Activated CD8-positive, alpha-beta memory T cell treated with anti-CD3 and anti-CD28 coated beads, Interleukin-2, amount 50 U/mL, for 1 hour (primary cell): ENCODE data around the gene PTPRT.

Experiments
- DNase-seq: peaks from one replicate; pipeline ENCODE4 v3.0.0-alpha.2; 2020; ENCODE audit errors: extremely low read depth

The PTPRT gene

GRCh38 chr20:42634156-42634555, 555.5 kb downstream of the PTPRT start:
- no peak for DNase-seq

GRCh38 chr20:42628683-42629082, 561.0 kb downstream of the PTPRT start:
- DNase-seq: no peak

- DNase-seq: no peak
These were observed 576.6 kb downstream of the PTPRT start for GRCh38 chr20:42613076-42613475.

- no peak for DNase-seq
These were observed 577.5 kb downstream of the PTPRT start for GRCh38 chr20:42611889-42612837.

- DNase-seq: no peak
These were observed 578.3 kb downstream of the PTPRT start for GRCh38 chr20:42611423-42611822.

- DNase-seq: no peak
These were observed 579.6 kb downstream of the PTPRT start for GRCh38 chr20:42610070-42610469.

- no peak for DNase-seq
These were observed 580.1 kb downstream of the PTPRT start for GRCh38 chr20:42609618-42610017.

GRCh38 chr20:42604998-42605956, 584.4 kb downstream of the PTPRT start:
- DNase-seq: no peak

- no peak for DNase-seq
These were observed 586.1 kb downstream of the PTPRT start for GRCh38 chr20:42603655-42604054.

- DNase-seq: no peak
These were observed 591.1 kb downstream of the PTPRT start for GRCh38 chr20:42598581-42598980.

GRCh38 chr20:42595625-42596024, 594.1 kb downstream of the PTPRT start:
- no peak for DNase-seq

- DNase-seq: no peak
These were observed 595.0 kb downstream of the PTPRT start for GRCh38 chr20:42594659-42595058.

- no peak for DNase-seq
These were observed 595.7 kb downstream of the PTPRT start for GRCh38 chr20:42594011-42594410.

GRCh38 chr20:42589976-42590639, 599.6 kb downstream of the PTPRT start:
- DNase-seq: no peak

GRCh38 chr20:42588847-42589246, 600.9 kb downstream of the PTPRT start:
- no peak for DNase-seq

- no peak for DNase-seq
These were observed 602.3 kb downstream of the PTPRT start for GRCh38 chr20:42587427-42587826.

GRCh38 chr20:42581311-42581710, 608.4 kb downstream of the PTPRT start:
- no peak for DNase-seq

- no peak for DNase-seq
These were observed 613.5 kb downstream of the PTPRT start for GRCh38 chr20:42576167-42576566.

- no peak for DNase-seq
These were observed 617.2 kb downstream of the PTPRT start for GRCh38 chr20:42572320-42573016.

- no peak for DNase-seq
These were observed 622.3 kb downstream of the PTPRT start for GRCh38 chr20:42567409-42567808.
